ENCODE measurements around the gene CLMN.

The CLMN gene

GRCh38 chr14:95156161-95157047, 163.3 kb downstream of the CLMN start:
- no peak for TF ChIP-seq CTCF (IDR thresholded peaks at IDR 0.05; ENCODE audit: low read length, missing control alignments)
- DNase-seq (ENCODE audit: low read depth): peak; percentile 24
- H3K4me3 ChIP-seq (replicated peaks; ENCODE audit: low read depth, low read length): peak overlapping the region; percentile 71

GRCh38 chr14:95155045-95155444, 164.7 kb downstream of the CLMN start:
- TF ChIP-seq CTCF (IDR thresholded peaks at IDR 0.05; ENCODE audit: low read length, missing control alignments): no peak
- no peak for DNase-seq (ENCODE audit: low read depth)
- peak overlapping the region; percentile 71 for H3K4me3 ChIP-seq (replicated peaks; ENCODE audit: low read depth, low read length)

- no peak overlapping the region for H3K4me3 ChIP-seq (replicated peaks; ENCODE audit: low read depth, low read length)
- TF ChIP-seq CTCF (IDR thresholded peaks at IDR 0.05; ENCODE audit: low read length, missing control alignments): no peak
- no peak for DNase-seq (ENCODE audit: low read depth)
Observed at GRCh38 chr14:95153866-95154265, 165.8 kb downstream of the CLMN start.

GRCh38 chr14:95151561-95151960, 168.1 kb downstream of the CLMN start:
- no peak for DNase-seq (ENCODE audit: low read depth)
- H3K4me3 ChIP-seq (replicated peaks; ENCODE audit: low read depth, low read length): no peak overlapping the region
- no peak for TF ChIP-seq CTCF (IDR thresholded peaks at IDR 0.05; ENCODE audit: low read length, missing control alignments)

- H3K4me3 ChIP-seq (replicated peaks; ENCODE audit: low read depth, low read length): no peak overlapping the region
- no peak for TF ChIP-seq CTCF (IDR thresholded peaks at IDR 0.05; ENCODE audit: low read length, missing control alignments)
- DNase-seq (ENCODE audit: low read depth): no peak
Observed at GRCh38 chr14:95150910-95151309, 168.8 kb downstream of the CLMN start.

- TF ChIP-seq CTCF (IDR thresholded peaks at IDR 0.05; ENCODE audit: low read length, missing control alignments): no peak
- no peak for DNase-seq (ENCODE audit: low read depth)
- no peak overlapping the region for H3K4me3 ChIP-seq (replicated peaks; ENCODE audit: low read depth, low read length)
Observed at GRCh38 chr14:95149441-95149840, 170.3 kb downstream of the CLMN start.

GRCh38 chr14:95147597-95147996, 172.1 kb downstream of the CLMN start:
- no peak for TF ChIP-seq CTCF (IDR thresholded peaks at IDR 0.05; ENCODE audit: low read length, missing control alignments)
- no peak for DNase-seq (ENCODE audit: low read depth)

More at GRCh38 chr14:95147597-95147996, 172.1 kb downstream of the CLMN start:
- H3K4me3 ChIP-seq (replicated peaks; ENCODE audit: low read depth, low read length): no peak overlapping the region
